OCI-LY1 (cell line): Measurements from ENCODE around the gene PLAA.

Experiments used
- H2AFZ ChIP-seq: fragments of 200-600 bp; sonication (generic), shearing (Covaris generic); 2 replicates; pipeline ENCODE4 v1.6.0; 2014; ENCODE audit warnings: antibody characterized with exemption, mild to moderate bottlenecking, low read length
- H3F3A ChIP-seq: fragments of 200-600 bp; sonication (generic), shearing (Covaris generic); 2 replicates; pipeline ENCODE4 v1.6.0; 2014; ENCODE audit warnings: mild to moderate bottlenecking, antibody characterized with exemption, low read length, moderate library complexity; ENCODE audit not compliant: insufficient read depth
- H3K27ac ChIP-seq: fragments of 200-600 bp; sonication (generic); 2 replicates; pipeline ENCODE4 v1.5.1; 2014; ENCODE audit warnings: low read length, mixed run types, mild to moderate bottlenecking, low read depth; ENCODE audit not compliant: poor library complexity, severe bottlenecking
- H3K27me3 ChIP-seq: fragments of 200-600 bp; sonication (generic); 2 replicates; pipeline ENCODE4 v1.6.0; 2014; ENCODE audit warnings: antibody characterized with exemption, mild to moderate bottlenecking, low read length, moderate library complexity; ENCODE audit not compliant: insufficient read depth
- H3K36me3 ChIP-seq: fragments of 200-600 bp; sonication (generic); 2 replicates; pipeline ENCODE4 v1.6.1; 2014; ENCODE audit warnings: mild to moderate bottlenecking, antibody characterized with exemption, low read length, moderate library complexity, mixed read lengths; ENCODE audit not compliant: insufficient read depth
- H3K4me1 ChIP-seq: fragments of 200-600 bp; sonication (generic); 2 replicates; pipeline ENCODE4 v1.5.1; 2014; ENCODE audit warnings: mild to moderate bottlenecking, low read length, moderate library complexity; ENCODE audit not compliant: insufficient read depth, severe bottlenecking
- H3K4me2 ChIP-seq: fragments of 200-600 bp; sonication (generic), shearing (Covaris generic); 2 replicates; pipeline ENCODE4 v1.6.1; 2014; ENCODE audit warnings: low read length
- H3K4me3 ChIP-seq: fragments of 200-600 bp; sonication (generic); 2 replicates; pipeline ENCODE4 v1.5.1; 2014; ENCODE audit warnings: low read length, low read depth, mild to moderate bottlenecking, mixed read lengths; ENCODE audit not compliant: poor library complexity, severe bottlenecking
- H3K79me2 ChIP-seq: fragments of 200-600 bp; shearing (Covaris generic); 2 replicates; pipeline ENCODE4 v1.6.1; 2016; ENCODE audit warnings: mixed run types, low read length, mixed read lengths; ENCODE audit not compliant: insufficient read depth
- H3K9ac ChIP-seq: fragments of 200-600 bp; sonication (generic), shearing (Covaris generic); 2 replicates; pipeline ENCODE4 v1.6.1; 2014; ENCODE audit warnings: mild to moderate bottlenecking, low read length, mixed read lengths
- H3K9me2 ChIP-seq: fragments of 200-600 bp; sonication (generic), shearing (Covaris generic); 2 replicates; pipeline ENCODE4 v1.6.1; 2014; ENCODE audit warnings: low read depth, mild to moderate bottlenecking, low read length, mixed read lengths
- H3K9me3 ChIP-seq: fragments of 200-600 bp; shearing (Covaris generic); 2 replicates; pipeline ENCODE4 v1.6.1; 2014; ENCODE audit warnings: low read length, mixed read lengths
- H4K20me1 ChIP-seq: fragments of 200-600 bp; sonication (generic), shearing (Covaris generic); 2 replicates; pipeline ENCODE4 v1.6.0; 2016; ENCODE audit warnings: mild to moderate bottlenecking, low read length; ENCODE audit not compliant: insufficient read depth
- EZH2 ChIP-seq: fragments of 200-600 bp; sonication (generic), shearing (Covaris generic); IDR thresholded peaks from 2 replicates; pipeline ENCODE4 v1.8.0; 2017; ENCODE audit warnings: borderline replicate concordance, mixed run types, mild to moderate bottlenecking, antibody characterized with exemption, low read length, moderate library complexity, mixed read lengths
- TF ChIP-seq, protein P1 (sequence below): fragments of 200-600 bp; sonication (generic), shearing (Covaris generic); IDR thresholded peaks from 2 replicates; pipeline ENCODE4 v1.5.1; 2017; ENCODE audit warnings: mild to moderate bottlenecking, antibody characterized with exemption, low read length, moderate library complexity, mixed read lengths

The PLAA gene

DNA sequence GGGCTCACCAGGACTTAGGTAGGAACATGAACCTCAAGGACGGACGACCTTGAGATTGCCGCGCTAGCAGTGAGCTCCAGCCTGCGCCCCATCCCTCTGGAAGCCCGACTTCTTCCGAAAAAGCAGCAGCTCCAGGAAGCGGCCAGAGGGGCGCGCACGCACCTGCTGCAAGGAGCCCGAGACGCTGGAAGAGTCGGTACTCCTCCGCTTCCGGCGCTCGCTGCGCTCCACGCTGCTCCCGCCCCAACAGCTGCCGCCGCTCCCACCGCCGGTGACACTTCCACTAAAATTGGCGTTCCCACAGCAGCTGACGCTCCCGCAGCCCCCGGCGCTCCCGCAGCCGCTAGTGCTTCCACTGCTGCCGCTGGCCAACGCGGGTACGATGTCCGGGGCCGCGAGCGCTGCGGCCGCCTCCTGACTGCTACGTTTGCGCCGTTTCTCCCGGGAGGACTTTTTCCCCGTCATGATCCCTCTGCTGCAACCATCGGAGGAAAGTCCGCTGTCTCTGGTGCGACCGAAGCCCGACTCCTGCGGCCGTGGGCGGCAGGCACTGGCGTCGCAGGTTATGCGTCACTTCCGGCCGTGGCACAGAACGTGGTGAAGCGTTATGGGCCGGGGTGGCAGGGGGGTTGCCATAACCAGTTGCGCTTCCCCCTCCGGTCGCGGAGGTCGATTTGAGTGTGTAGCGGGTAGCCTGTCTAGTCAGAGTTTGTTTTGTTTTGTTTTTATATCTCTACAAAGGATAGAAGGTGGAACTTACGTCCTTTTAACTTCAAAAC lies 54.6 kb downstream of the PLAA start, which contains the start of gene CAAP1:
CAAP1 (minus strand) TSS at position 552 of the 779 bp plus-strand sequence; CDS start at position 465, 87 bp downstream.
- no peaks in the 10 kb centered on the region for H4K20me1 ChIP-seq
- H3K79me2 ChIP-seq: peaks cover 47% of the 10 kb centered on the region
- H3K36me3 ChIP-seq: peaks cover 21% of the 10 kb centered on the region
- peaks cover 40% of the 10 kb centered on the region for H3K4me1 ChIP-seq
- H3K27ac ChIP-seq: peak within 1 kb of the TSS; percentile 84
- no peaks in the 10 kb centered on the region for H3K9me2 ChIP-seq
- peak within 1 kb of the TSS; percentile 64; the same call in 1 of the 2 replicates for H2AFZ ChIP-seq
- no peaks in the 10 kb centered on the region for H3F3A ChIP-seq
- H3K27me3 ChIP-seq: no peaks in the 10 kb centered on the region
- peak within 1 kb of the TSS; percentile 94 for H3K4me3 ChIP-seq
- no peaks in the 10 kb centered on the region for H3K9me3 ChIP-seq
- peak within 1 kb of the TSS; percentile 85 for H3K4me2 ChIP-seq
- no peak for TF ChIP-seq EZH2
- TF ChIP-seq, protein P1, sequence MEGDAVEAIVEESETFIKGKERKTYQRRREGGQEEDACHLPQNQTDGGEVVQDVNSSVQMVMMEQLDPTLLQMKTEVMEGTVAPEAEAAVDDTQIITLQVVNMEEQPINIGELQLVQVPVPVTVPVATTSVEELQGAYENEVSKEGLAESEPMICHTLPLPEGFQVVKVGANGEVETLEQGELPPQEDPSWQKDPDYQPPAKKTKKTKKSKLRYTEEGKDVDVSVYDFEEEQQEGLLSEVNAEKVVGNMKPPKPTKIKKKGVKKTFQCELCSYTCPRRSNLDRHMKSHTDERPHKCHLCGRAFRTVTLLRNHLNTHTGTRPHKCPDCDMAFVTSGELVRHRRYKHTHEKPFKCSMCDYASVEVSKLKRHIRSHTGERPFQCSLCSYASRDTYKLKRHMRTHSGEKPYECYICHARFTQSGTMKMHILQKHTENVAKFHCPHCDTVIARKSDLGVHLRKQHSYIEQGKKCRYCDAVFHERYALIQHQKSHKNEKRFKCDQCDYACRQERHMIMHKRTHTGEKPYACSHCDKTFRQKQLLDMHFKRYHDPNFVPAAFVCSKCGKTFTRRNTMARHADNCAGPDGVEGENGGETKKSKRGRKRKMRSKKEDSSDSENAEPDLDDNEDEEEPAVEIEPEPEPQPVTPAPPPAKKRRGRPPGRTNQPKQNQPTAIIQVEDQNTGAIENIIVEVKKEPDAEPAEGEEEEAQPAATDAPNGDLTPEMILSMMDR: peak; percentile 41; the same call in 1 of the 2 replicates
- peak within 1 kb of the TSS; percentile 93 for H3K9ac ChIP-seq

DNA sequence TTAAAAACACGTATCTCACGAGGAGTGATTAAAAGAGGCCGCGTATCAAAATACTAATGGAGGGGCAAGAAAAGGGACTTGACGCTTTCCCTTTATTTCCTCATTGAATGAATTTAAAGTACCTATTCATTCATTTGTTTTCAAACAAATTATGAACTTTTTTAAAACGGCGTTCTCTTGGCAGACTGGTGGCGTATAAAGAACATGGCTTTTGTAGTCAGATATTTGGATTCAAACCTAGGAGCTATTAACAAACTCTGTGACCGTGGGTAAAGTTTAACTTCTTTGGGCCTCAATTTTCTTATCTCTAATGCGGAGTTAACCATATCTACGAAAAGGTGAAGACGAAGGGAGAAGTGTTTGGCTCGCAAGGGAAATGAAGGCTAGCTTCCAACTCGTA lies 55.3 kb downstream of the PLAA start:
- Histone ChIP-seq H3K4me1 (peaks cover 40% of the 10 kb centered on the region), H3K9ac (peak overlapping the region; percentile 93), H3K27me3 (no peaks in the 10 kb centered on the region), H3K4me2 (peak overlapping the region; percentile 85), H3K4me3 (peak overlapping the region; percentile 94), H3K36me3 (peaks cover 28% of the 10 kb centered on the region), H4K20me1 (no peaks in the 10 kb centered on the region), H3F3A (no peaks in the 10 kb centered on the region), H3K27ac (peak overlapping the region; percentile 84), H2AFZ (no peak overlapping the region), H3K9me3 (no peaks in the 10 kb centered on the region), H3K9me2 (no peaks in the 10 kb centered on the region), H3K79me2 (peaks cover 54% of the 10 kb centered on the region)
- TF ChIP-seq, protein P1: no peak
- no peak for TF ChIP-seq EZH2

DNA sequence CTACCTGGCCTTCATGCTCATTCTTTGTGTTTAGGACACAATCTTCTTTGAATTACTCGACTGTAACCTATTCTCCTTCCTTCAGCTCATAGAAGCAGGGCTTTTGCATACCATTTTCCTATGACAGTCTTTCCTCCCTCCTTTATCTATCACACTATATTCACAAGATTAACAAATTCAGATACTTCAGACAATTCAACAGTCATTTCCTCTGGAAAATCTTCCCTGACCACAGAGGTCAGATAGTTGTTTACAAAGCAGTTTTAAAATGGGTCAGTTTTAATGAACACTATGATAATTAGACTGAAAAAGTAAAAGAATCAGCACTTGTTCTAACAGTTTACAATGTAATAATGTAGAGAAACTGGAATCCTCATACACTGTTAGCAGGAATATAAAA lies 58.8 kb downstream of the PLAA start:
- peak overlapping the region; percentile 94 for H3K4me3 ChIP-seq
- H3K9me2 ChIP-seq: no peaks in the 10 kb centered on the region
- H3K4me2 ChIP-seq: peak overlapping the region; percentile 13; the same call in 1 of the 2 replicates
- peaks cover 5% of the 10 kb centered on the region; the same call in 1 of the 2 replicates for H3K9me3 ChIP-seq
- no peaks in the 10 kb centered on the region for H3K27me3 ChIP-seq
- H3K4me1 ChIP-seq: peaks cover 36% of the 10 kb centered on the region
- peaks cover 70% of the 10 kb centered on the region for H3K79me2 ChIP-seq
- H4K20me1 ChIP-seq: no peaks in the 10 kb centered on the region; the same call in 1 of the 2 replicates
- TF ChIP-seq EZH2: no peak
- TF ChIP-seq, protein P1: no peak
- no peaks in the 10 kb centered on the region for H3F3A ChIP-seq
- no peak overlapping the region for H2AFZ ChIP-seq
- peaks cover 63% of the 10 kb centered on the region for H3K36me3 ChIP-seq
- H3K9ac ChIP-seq: no peak overlapping the region
- H3K27ac ChIP-seq: peak overlapping the region; percentile 84
